Endothelial cell of umbilical vein (primary cell): ENCODE results near the gene ZNF689. TPM values are rescaled to one million over a fixed set of nuclear protein-coding genes. Genes with fewer than 3 reads are reported as not detected.

Experiments
- BruUV-seq: library from RNA; stranded (reverse); fragments of 400-500 nt; replicated peaks from 2 replicates; lab custom pipeline; 2021; lab: Mats Ljungman, UMichigan
- CTCF ChIA-PET: fragments of 300-600, 350-600 bp; sonication (Branson Sonifier 250); formaldehyde crosslinking; loops from one replicate; lab custom pipeline; 2021; ENCODE audit warnings: antibody characterized with exemption, inconsistent platforms; lab: Charles Lee
- POLR2A ChIA-PET: fragments of 300-600, 350-600 bp; sonication (Branson Sonifier 250); formaldehyde crosslinking; loops from one replicate; lab custom pipeline; 2021; ENCODE audit warnings: antibody characterized with exemption, inconsistent platforms; lab: Charles Lee
- DNase-seq: peaks from one replicate; pipeline ENCODE4 v3.0.0-alpha.2; 2011; ENCODE audit warnings: low read depth, low spot score
- FAIRE-seq: peaks from 2 replicates; lab custom pipeline; 2011; peaks lifted over from hg19 to GRCh38; lab: Jason Lieb, UNC
- H2AFZ ChIP-seq: 2 replicates; pipeline ENCODE4 v1.6.0; 2012; ENCODE audit warnings: low read depth, low read length, control low read depth, inconsistent platforms
- H3K27ac ChIP-seq: 2 replicates; pipeline ENCODE4 v1.5.1; 2011; ENCODE audit warnings: low read depth, mild to moderate bottlenecking, control low read depth, low read length, moderate library complexity; ENCODE audit not compliant: insufficient read depth
- H3K27me3 ChIP-seq, 2 experiments: 2 replicates each; pipeline versions ENCODE4 v1.6.0 to v1.6.1; 2011; ENCODE audit warnings: low read length in 2 of 2, mixed read lengths in 1 of 2; ENCODE audit not compliant: control insufficient read depth in 2 of 2, insufficient read depth in 2 of 2
- H3K36me3 ChIP-seq, 2 experiments: 2 replicates in 1 of 2; 3 replicates in 1 of 2; pipeline ENCODE4 v1.5.1; 2011; ENCODE audit warnings: low read length in 2 of 2, mild to moderate bottlenecking in 1 of 2, moderate library complexity in 1 of 2; ENCODE audit not compliant: control insufficient read depth in 2 of 2, insufficient read depth in 2 of 2; ENCODE audit errors: extremely low read depth in 1 of 2
- H3K4me1 ChIP-seq: 3 replicates; pipeline ENCODE4 v1.5.1; 2011; ENCODE audit warnings: mild to moderate bottlenecking, low read length; ENCODE audit not compliant: control insufficient read depth, insufficient read depth; ENCODE audit errors: extremely low read depth
- H3K4me2 ChIP-seq: 2 replicates; pipeline ENCODE4 v1.6.1; 2011; ENCODE audit warnings: low read length, control low read depth, mixed read lengths; ENCODE audit not compliant: insufficient read depth
- H3K4me3 ChIP-seq, 3 experiments: fragments of 200-600 bp in 1 of 3; sonication (generic), shearing (Covaris generic) in 1 of 3; replicated peaks in 1 of 3; 2 replicates each; pipeline ENCODE4 v1.5.1; 2011 to 2016; ENCODE audit warnings: control low read depth in 3 of 3, low read length in 3 of 3, mild to moderate bottlenecking in 2 of 3, inconsistent platforms in 1 of 3, low read depth in 1 of 3, moderate library complexity in 1 of 3; ENCODE audit not compliant: insufficient read depth in 1 of 3
- H3K79me2 ChIP-seq: 2 replicates; pipeline ENCODE4 v1.6.0; 2012; ENCODE audit warnings: low read length, inconsistent platforms; ENCODE audit not compliant: control insufficient read depth, insufficient read depth
- H3K9ac ChIP-seq: replicated peaks from 2 replicates; pipeline ENCODE3; 2011; ENCODE audit warnings: low read length, control low read depth; ENCODE audit not compliant: insufficient read depth; ENCODE audit errors: extremely low read depth
- H3K9me1 ChIP-seq: replicated peaks from 3 replicates; pipeline ENCODE4 v1.6.0; 2011; ENCODE audit warnings: mild to moderate bottlenecking, low read length; ENCODE audit not compliant: control insufficient read depth, insufficient read depth; ENCODE audit errors: extremely low read depth
- H3K9me3 ChIP-seq: replicated peaks from 2 replicates; pipeline ENCODE4 v1.5.1; 2012; ENCODE audit warnings: low read length, inconsistent platforms; ENCODE audit not compliant: control insufficient read depth, insufficient read depth
- H4K20me1 ChIP-seq: replicated peaks from 2 replicates; pipeline ENCODE3; 2011; ENCODE audit warnings: mild to moderate bottlenecking, low read length; ENCODE audit not compliant: control insufficient read depth, insufficient read depth; ENCODE audit errors: extremely low read depth
- EZH2 ChIP-seq: IDR thresholded peaks from 2 replicates; pipeline ENCODE4 v1.6.1; 2012; ENCODE audit warnings: borderline replicate concordance, low read depth, mild to moderate bottlenecking, moderate library complexity, low read length, inconsistent platforms; ENCODE audit not compliant: severe bottlenecking
- FOS ChIP-seq: IDR thresholded peaks from 2 replicates; pipeline ENCODE4 v1.6.1; 2011; ENCODE audit warnings: mild to moderate bottlenecking, low read length, moderate library complexity, borderline replicate concordance; ENCODE audit not compliant: insufficient read depth
- GATA2 ChIP-seq: IDR thresholded peaks from 2 replicates; pipeline ENCODE4 v1.7.0; 2011; ENCODE audit warnings: low read depth, mild to moderate bottlenecking, moderate library complexity, mixed read lengths, low read length; ENCODE audit not compliant: insufficient read length, insufficient read depth
- JUN ChIP-seq: IDR thresholded peaks from 2 replicates; pipeline ENCODE4 v1.6.1; 2011; ENCODE audit warnings: borderline replicate concordance, low read depth; ENCODE audit not compliant: insufficient read length, insufficient read depth
- MYC ChIP-seq: IDR thresholded peaks from one replicate; pipeline ENCODE4 v1.6.1; 2011; ENCODE audit warnings: mild to moderate bottlenecking, low read depth, low read length
- POLR2A ChIP-seq: IDR thresholded peaks from 2 replicates; pipeline ENCODE4 v1.6.1; 2012; ENCODE audit warnings: low read depth, mild to moderate bottlenecking, control low read depth, low read length
- POLR2AphosphoS5 ChIP-seq: IDR thresholded peaks from 2 replicates; pipeline ENCODE4 v1.6.1; 2012; ENCODE audit warnings: low read depth, mild to moderate bottlenecking, control low read depth, low read length, moderate library complexity; ENCODE audit not compliant: insufficient read depth
- dilution Hi-C: fragments of 300-500 bp; cut with MboI; formaldehyde crosslinking; loops from one replicate; pipeline ENCODE4 v1.15.0; 2019; ENCODE audit warnings: low sequenced_read_pairs; ENCODE audit not compliant: extremely low pct_ligation_motif_present
- intact Hi-C: fragments of 100-400 bp; cut with micrococcal nuclease; formaldehyde crosslinking; loops from one replicate; pipeline ENCODE4 v1.10.0; 2022
- polyA plus RNA-seq, 4 experiments: library from polyadenylated mRNA; depleted of rRNA in 3 of 4; stranded (reverse) in 3 of 4; unstranded in 1 of 4; fragments of >200 nt; gene quantifications; 2 replicates each; pipeline versions ENCODE4 v1.2.1 to v1.2.3, GENCODE V29; 2011 to 2012; ENCODE audit warnings: missing spikeins in 1 of 4
- total RNA-seq: library from RNA; stranded (reverse); gene quantifications from 2 replicates; pipeline ENCODE4 v1.2.3, GENCODE V29; 2021
- TF ChIP-seq, protein P1 (sequence below): IDR thresholded peaks from 2 replicates; pipeline ENCODE4 v1.6.1; 2011; ENCODE audit not compliant: insufficient read depth, insufficient read length

Gene ZNF689
- total and polyA plus RNA-seq, 2 donors (not counting 3 experiments of a cell fraction or from before 2014, with no cell fraction given) = 7.5 to 8.4 TPM

DNA sequence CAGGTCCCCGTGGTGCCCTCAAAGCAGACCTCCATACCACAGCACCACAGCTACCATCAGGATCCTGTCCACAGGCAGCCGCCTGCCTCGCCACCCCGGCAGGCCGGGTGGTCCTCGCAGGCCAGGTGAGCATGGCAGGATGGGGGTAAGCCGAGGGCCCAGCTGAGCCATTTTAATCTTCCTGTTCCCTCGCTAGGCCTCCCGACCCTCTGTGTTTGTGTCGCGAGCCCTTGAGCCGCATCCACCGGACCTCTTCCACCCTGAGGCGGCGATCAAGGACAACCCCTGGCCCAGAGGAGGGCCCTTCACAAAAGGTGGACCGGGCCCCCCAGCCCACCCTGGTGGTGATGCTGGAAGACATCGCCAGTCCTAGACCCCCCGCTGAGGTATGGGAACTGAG lies 42.5 kb upstream of the ZNF689 start:
- ChIA-PET POLR2A (interaction anchor here (0.6 kb wide), 1 partner anchor 18 kb away, joined by 7 read pairs; no protein-coding TSS in a partner anchor), CTCF (interaction anchor here (2.5 kb wide), 1 partner anchor 41 kb away, joined by 21 read pairs; no protein-coding TSS in a partner anchor)
- no peak overlapping the region for H3K9ac ChIP-seq
- intact Hi-C loops = loop anchor here (10.0 kb wide), 1 partner anchor 558 kb away; the partner anchor contains the start of genes TBX6 and YPEL3
- H3K4me1 ChIP-seq = peaks cover 19% of the 10 kb centered on the region
- peaks cover 8% of the 10 kb centered on the region for H3K79me2 ChIP-seq
- no peak for FAIRE-seq
- no peak overlapping the region for H2AFZ ChIP-seq
- no peaks in the 10 kb centered on the region for H3K9me1 ChIP-seq
- no peaks in the 10 kb centered on the region for H3K9me3 ChIP-seq
- dilution Hi-C loops = no loop called here
- H4K20me1 ChIP-seq = no peaks in the 10 kb centered on the region
- no peak overlapping the region for H3K4me2 ChIP-seq
- no TSS peak for BruUV-seq
- no peak for DNase-seq
- H3K4me3 ChIP-seq = no peak overlapping the region
- no peaks in the 10 kb centered on the region for H3K27me3 ChIP-seq
- TF ChIP-seq FOS (no peak), MYC (no peak), EZH2 (no peak), POLR2A (no peak), GATA2 (no peak), JUN (no peak), POLR2AphosphoS5 (no peak)
- TF ChIP-seq, protein P1, sequence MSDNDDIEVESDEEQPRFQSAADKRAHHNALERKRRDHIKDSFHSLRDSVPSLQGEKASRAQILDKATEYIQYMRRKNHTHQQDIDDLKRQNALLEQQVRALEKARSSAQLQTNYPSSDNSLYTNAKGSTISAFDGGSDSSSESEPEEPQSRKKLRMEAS = no peak
- H3K27ac ChIP-seq = no peak overlapping the region
- H3K36me3 ChIP-seq = peaks cover 5 to 23% of the 10 kb centered on the region in 2 experiments
